NCI-H2171 treated with DMSO at 0.1 percent for 48 hours (cell line): ENCODE results near the gene ZNF574.

Experiments used
- DNase-seq: peaks from one replicate; lab custom pipeline; 2025; lab: John Stamatoyannopoulos, UW

The ZNF574 gene

DNA sequence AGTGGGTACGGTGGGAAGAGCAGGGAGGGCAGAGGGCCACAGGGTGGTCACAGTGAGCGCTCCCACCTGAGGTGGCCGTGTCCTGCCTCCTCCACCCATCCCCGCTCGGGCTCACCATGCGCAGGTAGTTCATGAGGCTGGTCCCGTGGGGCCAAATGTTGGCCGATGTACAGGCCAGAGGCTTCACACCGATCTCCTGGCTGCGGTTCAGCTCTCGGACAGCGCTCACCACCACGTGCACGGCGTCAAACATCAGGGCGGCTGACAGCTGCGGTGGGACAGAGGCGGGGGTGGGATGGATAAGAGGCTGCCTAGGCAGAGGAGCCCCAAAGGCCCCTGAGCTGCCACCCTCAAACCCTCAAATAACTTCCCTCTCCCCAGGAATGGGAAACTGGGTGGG is 21.8 kb upstream of the ZNF574 start:
- DNase-seq, result no peak

DNA sequence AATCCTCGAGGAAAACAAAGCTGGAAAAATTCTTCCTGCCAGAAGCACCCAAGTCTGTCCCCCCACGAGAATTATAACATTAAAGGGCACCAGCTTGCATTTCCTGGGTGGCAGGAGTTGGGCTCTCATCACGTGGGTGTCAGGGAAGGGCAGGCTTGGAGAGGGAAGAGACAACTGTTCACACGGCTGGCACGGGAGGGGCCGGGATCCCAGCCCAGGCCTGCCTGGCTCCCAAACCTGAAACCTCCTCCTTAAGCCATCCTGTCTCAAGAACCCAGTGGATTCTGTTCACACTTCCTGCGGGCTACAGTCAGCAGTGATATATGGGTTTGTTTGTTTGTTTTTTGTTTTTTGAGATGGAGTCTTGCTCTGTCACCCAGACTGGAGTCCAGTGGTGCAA is 18.1 kb upstream of the ZNF574 start:
- DNase-seq, result peak; percentile 14

DNA sequence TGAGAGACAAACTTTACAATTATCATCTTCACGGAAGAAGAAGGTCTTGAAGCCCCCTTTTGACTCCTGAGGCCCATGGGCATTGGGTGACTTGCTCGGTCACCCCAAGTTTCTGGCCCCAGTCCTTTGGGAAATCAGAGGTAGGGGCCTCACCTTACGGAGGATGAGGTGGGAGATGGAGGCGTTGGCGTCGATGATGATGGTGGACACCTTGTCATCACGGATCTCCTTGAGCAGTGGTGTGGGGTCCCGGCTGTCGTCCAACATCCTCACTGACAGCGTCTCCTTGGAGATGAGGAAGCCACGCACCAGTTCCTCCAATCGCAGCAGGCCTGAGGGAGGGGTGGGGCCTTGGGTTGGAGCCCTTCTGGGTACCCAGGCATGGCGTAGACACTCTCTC is 16.8 kb upstream of the ZNF574 start:
- no peak for DNase-seq

DNA sequence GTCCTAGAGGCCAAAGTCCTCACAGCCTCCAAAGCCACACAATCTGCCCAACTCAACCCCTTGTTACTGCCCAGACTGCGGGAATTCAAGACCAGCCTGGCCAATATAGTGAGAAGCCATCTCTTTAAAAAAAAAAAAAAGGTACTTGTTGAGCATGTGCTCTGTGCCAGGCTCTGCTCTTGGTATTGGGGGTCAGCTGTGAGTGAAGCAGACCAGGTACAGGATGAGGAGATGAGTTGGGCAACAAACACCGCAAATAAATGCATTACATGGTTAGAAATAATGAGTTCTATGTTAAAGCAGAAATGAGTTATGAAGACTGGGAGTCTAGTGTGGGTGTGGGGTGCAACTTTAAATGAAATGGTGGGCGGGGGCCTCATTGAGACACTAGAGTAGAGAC is 15.8 kb upstream of the ZNF574 start:
- no peak for DNase-seq

DNA sequence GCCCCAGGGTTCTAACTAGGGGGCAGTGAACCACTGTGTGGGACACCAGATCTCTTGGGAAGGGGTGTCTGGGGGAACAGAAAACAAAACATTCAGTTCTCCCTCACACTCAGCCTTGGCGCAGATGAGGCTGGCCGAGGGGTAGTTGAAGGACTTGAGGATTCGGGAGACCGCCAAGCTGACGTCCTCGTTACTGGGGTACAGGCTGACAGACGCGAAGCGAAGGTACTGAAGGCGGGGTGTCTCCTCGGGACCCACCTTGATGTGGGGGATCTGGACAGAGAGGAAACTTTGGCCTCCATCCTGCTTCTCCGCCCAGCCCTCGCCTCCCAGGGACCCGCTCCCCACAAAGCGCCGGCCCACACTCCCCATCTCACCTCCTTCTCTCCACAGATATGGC is 13.6 kb upstream of the ZNF574 start:
- no peak for DNase-seq

DNA sequence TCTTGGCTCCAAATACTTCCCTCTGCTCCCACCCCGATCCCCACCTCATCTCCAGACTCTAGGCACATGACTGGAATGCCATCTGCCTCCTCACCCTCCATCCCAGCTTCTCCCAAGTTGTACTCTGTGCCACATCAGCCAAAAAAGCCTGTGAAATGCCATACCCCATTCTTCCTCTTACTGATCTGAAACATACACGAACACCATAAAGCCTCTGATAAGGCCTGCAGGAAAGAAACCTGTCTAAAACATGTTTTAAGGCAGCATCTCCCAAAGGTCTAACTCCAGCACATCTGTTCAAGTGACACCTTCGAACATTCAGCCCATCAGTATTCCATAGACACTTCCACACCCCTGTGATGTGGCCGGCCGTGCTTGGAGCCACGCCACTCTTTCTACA is 11.5 kb upstream of the ZNF574 start:
- DNase-seq, result no peak

DNA sequence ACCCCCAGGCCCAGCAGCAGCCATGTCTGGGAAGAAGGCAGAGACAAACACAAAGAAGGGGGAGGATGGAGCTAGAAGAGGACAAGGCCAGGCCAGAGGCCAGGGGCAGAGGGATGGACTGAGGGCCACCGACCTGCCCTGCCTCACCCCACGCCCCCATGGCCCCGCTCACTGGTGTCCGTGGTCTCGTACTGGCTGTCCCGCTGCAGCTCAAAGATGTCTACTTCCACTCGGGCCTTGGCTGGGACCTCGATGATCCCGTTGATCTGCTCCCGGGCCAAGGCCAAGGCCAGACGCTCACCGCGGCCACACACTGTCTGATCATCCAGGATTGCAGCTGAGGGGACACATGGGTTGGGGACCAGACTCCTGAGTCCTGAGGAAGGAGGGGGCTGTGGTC is 10.9 kb upstream of the ZNF574 start:
- no peak for DNase-seq

DNA sequence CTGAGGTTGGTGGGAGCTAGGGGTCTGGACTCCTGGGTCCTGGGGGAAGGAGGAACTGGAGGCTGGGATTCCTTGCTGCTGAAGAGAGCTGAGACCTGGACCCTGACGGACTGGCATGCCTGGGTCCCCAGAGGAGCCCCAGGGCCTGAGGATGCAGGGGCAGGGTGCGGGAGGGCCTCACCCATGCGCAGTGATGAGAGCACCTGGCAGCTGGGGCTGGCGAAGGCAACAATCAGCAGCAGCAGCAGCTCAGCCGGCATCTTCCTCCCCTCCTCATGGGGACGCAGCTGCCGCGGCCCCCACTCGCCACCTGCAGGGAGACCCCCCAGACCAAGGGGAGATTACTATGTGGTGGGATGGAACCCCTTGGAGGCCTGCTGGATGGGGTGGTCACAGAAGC is 10.5 kb upstream of the ZNF574 start:
- DNase-seq, result no peak

DNA sequence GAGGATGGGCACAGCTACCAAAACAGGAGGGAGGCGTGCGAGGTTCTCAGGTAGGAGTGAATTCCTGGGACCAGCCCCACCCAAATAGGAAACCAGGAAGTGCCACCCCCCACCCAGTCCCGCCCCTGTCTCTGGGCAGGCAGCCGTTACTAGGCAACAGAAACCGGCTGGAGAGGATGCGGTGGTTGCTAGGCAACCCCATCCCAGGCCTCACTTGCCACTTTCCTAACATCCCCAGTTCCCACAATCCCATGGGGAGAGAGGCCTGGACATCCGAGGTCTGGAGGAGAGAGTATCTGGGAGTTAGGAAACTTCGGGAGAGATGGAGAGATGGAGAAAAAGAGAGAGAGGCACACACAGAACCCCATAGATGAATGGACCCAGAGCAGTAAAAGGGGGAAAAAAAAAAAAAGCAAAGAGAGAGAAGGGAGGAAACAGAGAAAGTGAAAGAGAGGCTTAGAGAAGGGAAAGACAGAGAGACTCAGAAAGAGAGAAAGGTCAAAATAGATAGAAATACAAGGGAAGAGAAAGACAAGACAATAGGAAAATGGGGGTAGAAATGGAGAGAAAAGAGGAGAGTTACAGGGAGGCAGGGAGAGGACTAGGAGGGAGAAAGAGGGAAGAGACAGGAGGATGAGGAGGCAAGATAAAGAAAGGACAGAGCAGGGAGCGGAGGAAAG is 9.8 kb upstream of the ZNF574 start:
- DNase-seq, result no peak

DNA sequence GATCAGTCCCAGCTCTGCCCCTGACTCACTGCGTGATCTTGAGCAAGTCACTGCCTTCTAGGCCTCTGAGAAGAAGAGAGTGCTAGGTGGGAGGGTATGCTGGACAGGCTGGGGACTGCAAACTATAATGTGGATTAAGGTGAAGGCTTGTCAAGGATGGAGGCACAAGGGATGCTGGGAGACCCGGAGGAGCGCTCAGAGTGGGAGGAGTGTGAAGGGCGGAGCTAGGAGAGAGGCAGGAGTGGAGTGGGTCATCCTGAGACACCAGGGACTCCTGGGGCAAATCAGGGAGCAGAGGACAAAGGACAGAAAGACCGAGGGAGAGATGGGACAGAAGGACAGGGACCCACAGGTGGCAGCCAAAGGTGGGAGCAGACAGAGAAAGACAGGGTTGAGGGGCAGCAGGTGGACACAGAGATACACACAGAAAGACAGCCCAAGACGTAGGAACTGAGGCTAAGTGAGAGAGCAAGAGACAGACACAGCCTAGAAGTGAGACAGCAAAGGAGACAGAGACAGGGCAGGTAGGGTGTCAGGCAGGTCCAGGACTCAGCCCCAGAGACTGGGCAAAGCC is 8.6 kb upstream of the ZNF574 start:
- no peak for DNase-seq

DNA sequence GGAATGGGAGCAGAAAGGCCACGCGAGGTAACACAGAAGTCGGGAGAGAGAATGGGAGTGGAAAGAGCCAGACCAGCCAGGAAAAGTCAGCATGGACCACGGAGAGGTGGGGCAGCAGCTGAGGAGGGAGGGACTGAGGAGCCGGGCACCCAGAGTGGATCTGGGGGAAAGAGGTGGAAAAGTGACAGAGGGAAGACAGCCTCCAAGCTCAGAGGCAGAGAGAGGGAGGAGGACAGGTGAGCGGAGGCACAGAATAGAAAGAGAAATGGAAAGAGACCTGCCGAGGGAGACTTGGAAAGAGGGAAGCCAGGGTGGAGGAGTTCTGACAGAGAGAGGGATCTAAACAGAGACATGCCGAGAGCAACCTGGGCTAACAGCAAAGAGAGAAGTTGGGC is 7.6 kb upstream of the ZNF574 start:
- no peak for DNase-seq

DNA sequence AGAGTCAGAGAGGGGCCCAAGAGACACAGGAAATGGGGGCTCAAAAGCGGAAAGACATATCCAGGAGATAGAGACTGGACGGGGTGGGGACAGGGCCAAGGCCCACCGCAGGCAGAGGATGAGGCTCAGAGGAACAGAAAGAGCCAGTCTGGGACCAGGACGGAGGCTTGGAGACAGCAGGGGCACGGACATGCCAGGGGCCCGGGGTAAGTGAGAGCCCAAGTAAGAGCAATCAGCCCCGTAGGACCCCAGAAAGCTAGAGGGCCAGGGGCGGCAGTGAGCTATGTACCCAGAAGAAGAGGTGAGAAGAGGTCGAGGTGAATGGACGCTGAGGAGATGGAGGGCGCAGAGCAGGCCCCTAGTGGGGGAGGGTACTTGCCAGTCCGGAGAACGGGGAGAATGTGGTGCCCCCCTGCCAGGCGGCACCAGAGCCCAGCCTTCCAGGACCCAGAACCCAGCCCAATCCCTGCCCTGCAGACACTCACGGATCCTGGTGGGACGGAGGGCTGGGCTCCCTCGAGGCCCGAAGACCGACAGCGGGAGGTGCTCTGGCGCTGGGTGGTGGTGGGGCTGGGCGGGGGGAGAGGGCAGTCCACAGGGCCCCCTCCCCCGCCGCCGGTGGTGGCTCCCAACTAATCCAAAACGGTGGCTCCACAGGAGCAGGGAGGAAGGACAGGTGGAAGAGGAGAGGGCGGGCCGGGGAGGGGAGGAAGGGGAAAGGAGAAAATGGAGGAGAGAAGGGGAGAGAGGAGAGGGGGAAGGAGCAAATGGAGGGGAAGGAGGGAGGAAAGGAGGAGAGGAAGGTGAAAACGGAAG is 7.0 kb upstream of the ZNF574 start:
- no peak for DNase-seq

DNA sequence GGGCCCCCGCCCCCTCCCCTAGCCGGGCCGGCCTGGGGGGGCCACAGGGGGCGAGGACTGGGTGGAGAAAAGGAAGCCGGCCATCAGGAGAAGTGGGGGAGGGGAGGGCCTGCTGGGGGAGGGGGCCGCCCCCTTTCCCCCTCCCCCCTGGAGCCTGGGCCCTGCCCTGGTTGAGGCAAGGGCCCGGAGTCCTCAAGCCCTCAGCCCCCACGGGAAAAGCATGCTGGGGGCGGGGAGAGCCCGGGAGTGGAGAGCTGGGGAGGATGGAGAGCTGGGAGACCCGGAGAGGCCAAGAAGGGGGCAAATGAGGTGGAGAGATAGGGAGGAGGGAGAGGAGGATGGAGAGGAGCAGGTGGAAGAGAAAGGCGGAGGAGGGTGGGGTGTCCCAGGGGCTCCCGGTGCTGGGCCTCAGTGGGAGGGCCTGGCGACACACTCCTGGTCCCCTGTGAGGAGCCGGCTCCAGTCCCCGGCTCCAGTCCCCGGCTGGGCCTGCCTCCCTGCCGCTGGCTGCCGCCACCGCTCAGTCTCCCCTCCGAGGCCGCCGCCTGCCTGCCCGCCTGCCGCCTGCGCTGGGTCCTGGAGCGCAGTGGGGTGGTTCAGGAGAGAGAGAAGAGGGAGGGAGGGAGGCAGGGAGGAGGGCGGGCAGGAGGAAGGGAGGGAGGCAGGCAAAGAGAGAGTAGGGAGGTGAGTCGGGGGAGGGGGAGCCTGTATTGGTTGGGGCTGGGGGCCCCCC is 6.2 kb upstream of the ZNF574 start, which contains the start of gene GRIK5:
GRIK5 (minus strand) TSS at position 588 of the 733 bp plus-strand sequence. CDS start 4,436 bp downstream, outside the sequence.
- peak; percentile 68 for DNase-seq

DNA sequence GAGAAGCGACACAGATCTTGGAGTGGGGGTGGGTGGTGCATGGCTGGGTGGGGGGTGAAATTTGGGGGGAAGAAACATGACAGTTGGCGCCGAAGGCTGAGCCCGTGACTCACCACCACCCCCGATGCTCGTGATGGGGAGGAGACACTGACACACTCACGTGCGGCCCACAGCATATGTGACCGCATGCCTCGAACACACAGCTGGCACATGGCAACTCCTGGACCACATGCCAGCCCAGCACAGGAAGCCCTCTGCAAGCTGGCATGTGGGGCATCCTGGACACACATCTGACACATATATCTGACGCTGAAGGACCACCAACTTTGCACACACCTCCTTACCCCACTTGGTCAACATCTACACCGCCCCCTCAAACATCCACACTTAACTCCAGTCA is 4.7 kb upstream of the ZNF574 start:
- no peak for DNase-seq

DNA sequence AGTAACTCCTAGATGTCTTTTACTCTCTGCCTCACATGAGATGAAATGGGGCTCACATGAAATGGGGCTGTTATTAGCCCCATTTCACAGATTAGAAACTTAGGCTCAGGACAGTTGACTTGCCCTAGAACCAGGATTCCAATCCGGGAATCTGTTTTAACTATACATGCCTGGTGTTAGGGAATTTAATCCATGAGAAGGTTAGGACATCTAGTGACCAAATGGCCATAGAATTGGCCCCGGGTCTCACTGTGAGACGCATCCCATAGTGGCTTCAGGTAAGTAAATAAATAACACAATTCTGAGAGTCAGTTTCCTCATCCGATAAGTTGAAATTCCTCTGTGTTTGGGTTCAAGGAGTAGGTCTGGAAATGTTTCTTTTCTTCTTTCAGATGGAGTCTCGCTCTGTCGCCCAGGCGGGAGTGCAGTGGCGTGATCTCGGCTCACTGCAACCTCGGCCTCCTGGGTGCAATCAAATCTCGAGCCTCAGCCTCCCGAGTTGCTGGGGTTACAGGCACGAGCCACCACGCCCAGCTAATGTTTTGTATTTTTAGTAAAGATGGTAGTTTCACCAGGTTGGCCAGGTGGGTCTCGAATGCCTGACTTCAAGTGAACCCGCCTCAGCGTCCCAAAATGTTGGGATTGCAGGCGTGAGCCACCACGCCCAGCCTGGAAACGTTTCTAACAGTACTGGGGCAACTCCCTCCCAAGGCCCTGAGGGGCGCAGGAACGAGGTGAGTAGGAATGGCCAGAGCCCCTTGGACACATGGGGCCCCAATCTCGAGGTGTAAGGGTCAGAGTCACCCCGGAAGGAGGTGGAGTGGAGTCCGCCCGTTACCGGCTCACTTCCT is 1.2 kb upstream of the ZNF574 start:
- no peak for DNase-seq

DNA sequence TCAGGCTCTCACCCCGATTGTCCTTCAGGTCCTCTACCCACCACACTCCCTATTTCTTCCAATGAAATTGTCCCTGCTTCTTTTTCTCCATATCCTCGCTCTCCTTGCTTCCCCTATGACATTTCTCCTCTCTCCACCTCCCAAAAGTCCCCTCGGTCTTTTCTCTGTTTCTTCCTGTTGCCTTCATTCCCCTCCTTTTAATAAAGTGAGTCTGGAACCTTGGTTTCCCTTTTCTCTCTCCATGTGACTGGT is 676 bp upstream of the ZNF574 start:
- DNase-seq, result peak; percentile 36

DNA sequence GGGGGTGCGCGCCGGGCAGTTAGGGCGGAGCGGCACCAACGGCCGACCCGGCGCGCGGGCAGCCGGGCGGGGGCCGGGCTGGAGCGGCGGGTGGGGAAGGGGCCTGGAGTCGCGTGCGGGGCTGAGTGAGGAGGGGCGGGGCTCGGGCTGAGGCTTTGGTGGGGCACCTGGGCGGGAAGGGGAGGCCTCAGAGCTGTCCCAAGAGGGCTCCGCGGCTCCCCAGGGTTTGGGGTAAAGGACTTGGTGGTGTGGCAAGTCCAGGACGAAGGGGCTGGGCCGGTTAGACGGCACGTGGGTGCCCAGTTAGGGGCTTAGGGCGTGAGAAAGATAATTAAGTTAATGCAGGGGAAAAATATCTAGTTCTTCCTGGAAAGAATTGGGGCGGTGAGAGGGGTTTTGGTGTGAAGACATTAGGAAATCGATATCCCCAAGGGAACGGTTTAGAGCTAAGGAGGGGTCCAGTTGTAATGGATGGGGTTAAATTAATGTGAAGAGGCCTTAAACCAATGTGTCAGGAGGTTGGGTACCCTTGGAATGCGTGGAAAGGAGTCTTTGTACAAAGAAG is 496 bp downstream of the ZNF574 start:
- no peak for DNase-seq

DNA sequence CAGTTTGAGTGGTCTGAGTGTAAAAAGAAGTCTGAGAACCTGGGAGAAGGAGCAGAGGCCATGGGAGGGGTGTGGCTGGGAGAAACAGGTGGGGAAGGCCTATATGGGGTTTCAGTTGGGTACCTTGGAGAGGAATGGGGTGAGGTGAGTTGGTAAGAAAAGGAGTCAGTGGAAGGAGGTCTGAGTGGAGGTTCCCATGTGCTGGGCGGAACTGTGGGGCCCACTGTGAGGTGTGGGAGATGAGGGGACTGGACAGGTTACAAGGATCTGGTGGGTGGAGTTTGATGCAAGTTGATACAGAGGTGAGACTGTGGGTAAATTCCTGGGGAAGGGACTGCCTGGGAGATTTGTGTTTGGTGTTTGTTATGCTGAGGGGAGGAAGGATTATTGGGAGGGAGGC is 2.1 kb downstream of the ZNF574 start:
- no peak for DNase-seq

DNA sequence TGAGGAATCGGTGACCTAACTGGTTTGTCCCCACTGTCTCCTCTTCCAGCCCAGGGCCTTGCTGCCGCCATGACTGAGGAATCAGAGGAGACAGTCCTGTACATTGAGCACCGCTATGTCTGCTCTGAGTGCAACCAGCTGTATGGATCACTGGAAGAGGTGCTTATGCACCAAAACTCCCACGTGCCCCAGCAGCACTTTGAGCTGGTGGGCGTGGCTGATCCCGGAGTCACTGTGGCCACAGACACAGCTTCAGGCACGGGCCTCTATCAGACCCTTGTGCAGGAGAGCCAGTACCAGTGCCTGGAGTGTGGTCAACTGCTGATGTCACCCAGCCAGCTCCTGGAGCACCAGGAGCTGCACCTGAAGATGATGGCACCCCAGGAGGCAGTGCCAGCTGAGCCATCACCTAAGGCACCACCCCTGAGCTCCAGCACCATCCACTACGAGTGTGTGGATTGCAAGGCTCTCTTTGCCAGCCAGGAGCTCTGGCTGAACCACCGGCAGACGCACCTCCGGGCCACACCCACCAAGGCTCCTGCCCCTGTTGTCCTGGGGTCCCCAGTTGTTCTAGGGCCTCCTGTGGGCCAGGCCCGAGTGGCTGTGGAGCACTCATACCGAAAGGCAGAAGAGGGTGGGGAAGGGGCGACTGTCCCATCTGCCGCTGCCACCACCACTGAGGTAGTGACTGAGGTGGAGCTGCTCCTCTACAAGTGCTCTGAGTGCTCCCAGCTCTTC is 2.7 kb downstream of the ZNF574 start:
- no peak for DNase-seq

DNA sequence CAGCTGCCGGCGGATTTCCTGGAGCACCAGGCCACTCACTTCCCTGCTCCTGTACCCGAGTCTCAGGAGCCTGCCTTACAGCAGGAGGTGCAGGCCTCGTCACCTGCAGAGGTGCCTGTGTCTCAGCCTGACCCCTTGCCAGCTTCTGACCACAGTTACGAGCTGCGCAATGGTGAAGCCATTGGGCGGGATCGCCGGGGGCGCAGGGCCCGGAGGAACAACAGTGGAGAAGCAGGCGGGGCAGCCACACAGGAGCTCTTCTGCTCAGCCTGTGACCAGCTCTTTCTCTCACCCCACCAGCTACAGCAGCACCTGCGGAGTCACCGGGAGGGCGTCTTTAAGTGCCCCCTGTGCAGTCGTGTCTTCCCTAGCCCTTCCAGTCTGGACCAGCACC is 3.3 kb downstream of the ZNF574 start:
- DNase-seq, result no peak
